Activated T-helper 9 cell treated with anti-CD3 and anti-CD28 coated beads, Interleukin-2, amount 50 U/mL, for 16 hours (primary cell): ENCODE measurements around the gene NUDT21.

Source experiments
- DNase-seq: peaks from one replicate; pipeline ENCODE4 v3.0.0-alpha.2; 2020; ENCODE audit warnings: low read depth

Gene NUDT21

DNA sequence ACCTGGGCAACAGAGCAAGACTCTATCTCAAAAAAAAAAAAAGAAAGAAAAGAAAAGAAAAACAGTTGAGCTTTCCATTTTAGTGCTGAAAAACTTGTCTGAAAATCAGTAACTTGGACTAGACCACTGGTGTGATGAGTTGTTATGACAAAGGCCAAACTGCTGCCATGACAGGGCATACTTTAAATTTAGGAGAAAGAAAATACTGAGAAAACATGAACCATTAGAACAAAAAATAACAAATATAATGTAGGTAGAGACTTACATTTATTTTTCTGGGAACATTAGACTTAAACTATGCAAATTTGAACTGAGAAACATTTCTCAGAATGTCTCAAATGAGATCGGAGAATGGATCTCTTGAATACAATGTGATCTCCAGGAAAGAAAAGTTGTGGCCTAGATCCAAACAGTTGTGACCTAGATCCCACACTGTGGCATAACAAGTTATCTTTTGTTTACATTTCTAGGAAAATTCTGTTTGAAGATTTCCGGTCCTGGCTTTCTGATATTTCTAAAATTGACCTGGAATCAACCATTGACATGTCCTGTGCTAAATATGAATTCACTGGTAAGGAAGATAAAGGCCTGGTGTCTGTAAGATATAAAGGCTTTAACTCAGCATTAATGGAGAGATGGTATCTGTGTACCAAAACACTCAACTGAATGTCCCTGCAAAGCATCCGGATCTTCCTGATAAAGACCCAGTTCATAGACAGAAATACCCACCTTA, 11.1 kb upstream of the NUDT21 start:
- DNase-seq: no peak

DNA sequence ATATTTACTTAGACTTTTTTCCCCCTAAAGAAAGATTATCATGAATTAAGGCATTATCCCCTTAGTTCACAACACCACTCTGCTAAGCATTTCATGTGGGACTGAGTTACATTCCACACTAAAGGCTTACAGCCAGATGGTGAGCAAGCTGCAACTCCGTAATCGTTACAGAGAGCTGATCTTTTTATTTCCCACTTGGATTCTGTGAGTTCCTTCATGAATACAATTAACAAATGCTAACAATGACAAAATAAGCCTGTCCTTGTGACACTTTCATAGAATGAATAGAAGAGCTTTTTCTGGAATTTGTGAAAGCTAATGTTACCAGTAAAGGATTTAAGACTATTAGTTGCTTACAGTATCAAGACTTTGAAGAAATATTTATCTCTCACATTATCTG, 9.0 kb upstream of the NUDT21 start:
- DNase-seq: no peak

DNA sequence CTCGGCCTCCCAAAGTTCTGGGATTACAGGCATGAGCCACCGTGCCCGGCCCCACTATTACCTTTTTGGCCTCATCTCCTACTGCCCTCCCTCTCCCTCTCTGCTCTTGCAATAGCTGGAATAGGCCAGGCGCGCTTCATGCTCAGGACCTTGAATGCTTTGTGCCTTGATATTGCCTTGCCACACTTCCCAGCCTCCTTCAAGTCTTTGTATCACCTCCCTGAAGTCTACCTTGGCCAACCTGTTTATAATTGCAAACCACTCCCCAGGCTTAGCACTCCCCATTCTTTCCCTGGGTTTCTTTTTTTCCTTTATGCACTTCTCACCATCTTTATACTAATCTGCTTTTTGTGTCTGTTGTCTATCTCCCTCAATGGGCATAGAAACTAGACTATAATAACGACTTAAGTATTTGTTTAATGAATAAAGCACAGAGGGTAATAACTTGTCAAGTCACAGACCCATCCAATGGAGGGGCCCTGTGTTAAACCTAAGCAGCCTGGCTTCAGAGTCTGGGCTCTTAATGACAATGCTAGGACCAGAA, 6.9 kb upstream of the NUDT21 start:
- no peak for DNase-seq

DNA sequence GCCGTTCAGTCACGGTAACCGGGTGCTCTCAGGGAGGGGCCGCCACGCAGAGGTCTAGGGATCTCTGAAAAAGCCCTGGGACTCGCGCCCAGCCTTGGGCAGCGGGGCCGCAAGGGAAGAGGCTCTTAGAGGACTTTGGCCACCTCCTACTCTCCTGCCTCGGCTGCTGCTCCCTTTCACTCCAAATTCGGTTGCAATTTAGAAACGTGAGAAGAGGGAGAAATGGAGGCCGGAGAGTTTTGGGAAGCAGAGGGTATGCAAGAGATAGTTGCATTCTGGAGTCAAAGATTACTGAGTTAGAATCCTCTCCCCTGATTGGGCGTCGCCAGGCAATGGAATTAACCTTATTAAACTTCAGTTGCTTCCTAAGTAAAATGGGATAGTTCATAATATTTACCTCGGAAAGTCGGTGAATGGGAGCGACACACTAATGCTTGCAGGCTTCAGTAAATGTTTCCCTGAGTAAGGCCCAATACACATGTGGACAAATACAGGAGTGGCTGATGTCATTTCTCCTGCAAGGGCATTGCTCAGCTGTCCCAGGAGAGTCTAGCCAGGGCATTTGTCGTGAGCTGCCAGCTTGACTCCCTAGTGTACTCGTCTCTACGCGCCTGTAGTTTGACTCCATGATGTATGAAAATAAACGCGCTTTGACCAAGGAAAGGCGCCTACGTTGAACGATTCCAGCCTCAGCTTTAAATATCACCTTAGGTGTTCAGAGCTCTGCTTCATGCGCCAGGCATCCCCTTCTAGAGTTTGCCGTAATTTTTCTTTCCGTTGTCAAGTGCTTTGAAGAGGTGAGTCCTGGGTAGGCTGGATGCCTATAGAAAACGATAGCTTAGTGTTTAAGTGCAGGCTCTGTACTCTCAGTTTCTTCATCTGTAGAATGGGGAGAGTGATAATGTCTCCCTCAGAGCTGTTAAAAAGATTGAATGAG, 889 bp upstream of the NUDT21 start:
- no peak for DNase-seq

DNA sequence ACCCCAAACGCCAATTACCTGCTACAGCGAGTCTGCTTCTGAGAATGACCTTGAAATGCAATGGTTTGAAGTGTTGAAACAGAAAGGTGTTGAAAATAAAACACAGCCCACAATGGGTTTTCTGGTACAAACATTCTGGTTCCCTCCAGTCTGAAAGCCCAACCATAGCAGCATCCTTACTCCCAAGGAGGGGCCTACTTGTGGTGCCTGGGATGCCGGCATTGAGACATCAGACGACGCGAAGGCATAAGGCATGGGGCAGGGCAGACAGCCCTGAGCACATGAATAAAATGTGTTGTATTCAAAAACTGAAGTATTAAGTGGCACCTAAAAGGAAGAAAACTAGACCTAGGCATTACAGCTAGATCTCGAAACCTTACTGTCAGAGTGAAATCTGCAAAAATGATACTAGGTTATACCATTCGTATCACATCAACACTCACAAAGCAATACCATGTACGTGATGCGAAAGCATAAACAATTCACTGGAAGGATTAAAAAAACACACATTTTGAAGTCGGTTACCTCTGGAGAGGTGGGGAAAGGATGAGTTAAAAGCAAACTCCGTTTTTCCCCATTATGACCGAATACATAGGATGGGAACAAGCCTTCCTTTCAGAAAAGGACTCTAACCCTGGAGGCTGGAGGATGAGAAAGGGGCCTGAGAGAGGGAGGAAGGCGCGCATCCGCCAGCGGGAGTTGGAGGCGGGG, 702 bp downstream of the NUDT21 start:
- no peak for DNase-seq

DNA sequence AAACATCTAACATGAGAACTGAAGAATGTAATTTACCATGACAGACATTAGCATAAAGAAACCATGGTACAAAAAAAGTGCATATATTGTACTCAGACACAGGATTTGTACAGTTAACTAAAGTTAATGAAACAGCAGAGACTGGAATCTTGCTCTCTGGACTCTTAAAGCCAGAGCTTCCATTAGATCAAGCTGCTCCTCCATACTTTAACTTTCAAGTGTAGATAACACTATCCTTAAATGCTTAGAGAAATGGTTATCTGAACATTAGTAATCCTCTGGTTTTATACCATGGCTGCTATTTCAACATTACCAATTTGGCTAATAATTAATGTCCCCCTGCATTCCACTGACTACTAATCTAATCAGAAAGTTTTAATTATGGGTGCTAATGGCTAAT, 3.1 kb downstream of the NUDT21 start:
- DNase-seq: no peak

DNA sequence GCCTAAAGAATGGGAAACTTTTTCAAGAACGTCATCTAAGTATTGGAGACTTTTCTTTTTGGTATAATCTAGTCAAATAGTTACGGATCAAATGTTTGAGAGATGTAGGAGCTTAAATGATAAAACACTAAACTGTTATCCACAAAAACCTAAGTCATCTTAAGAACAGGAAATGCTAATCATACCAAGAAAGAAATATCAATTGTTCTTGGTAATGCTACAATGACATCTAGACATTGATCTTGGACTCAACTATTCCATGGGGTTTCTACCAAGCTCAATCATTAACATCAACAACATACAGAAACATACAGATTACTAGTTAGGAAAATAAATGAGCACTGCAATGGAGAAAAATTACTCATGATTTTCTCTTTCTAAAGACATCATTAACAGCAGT, 3.8 kb downstream of the NUDT21 start:
- no peak for DNase-seq

DNA sequence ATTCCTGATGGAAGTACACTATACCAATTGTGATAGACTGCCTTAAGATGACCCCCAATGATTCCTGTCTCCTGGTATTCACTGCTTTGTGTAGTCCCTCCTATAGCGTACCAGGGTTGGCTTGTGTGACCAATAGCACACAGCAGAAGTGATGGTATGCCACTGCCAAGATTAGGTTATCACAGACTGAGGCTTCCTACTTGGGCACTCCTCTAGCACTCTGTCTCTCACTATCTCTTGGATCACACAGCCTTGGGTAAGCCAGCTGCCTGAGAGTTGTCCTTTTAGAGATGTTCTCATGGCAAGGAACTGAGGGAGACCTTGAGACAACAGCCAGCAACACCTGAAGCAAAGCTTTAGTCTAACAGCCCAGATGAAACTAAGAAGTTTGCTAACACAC, 13.1 kb downstream of the NUDT21 start:
- no peak for DNase-seq

DNA sequence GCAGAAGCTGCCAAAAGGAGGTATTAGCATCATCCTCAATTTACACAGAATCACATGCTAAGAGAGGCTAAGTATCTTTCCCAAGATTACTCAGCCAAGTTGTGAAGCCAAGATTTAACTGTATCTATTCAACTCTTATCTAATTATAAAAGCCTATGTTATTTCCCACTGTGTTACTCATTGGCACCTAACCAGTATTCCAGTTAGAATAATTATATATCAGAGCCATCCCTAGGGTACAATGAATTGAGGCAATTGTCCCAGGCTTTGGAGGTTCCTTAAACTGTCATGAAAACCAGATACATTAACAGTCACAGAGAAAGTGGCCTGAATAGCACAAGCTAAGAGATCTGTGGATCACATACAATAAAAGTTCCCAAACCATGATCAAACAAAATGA, 14.9 kb downstream of the NUDT21 start:
- DNase-seq: no peak

DNA sequence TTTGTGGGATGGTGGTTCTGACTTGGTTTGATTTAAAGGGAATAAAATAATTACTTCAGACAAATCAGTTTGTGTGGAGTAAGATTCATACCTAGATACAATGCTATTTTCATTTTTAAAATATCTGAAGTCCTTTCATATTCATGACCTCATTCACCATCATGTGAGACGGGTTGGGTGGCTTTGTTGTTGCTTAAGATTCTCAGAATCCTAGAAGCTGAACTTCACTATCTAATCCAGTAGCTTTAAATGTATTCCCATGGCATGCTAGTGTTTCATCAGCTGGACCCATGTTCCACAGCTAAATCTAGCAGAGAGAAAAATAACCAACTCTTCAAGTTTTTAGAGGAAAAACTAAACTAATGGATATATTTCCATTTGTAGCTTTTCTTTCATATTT, 23.0 kb downstream of the NUDT21 start:
- no peak for DNase-seq

DNA sequence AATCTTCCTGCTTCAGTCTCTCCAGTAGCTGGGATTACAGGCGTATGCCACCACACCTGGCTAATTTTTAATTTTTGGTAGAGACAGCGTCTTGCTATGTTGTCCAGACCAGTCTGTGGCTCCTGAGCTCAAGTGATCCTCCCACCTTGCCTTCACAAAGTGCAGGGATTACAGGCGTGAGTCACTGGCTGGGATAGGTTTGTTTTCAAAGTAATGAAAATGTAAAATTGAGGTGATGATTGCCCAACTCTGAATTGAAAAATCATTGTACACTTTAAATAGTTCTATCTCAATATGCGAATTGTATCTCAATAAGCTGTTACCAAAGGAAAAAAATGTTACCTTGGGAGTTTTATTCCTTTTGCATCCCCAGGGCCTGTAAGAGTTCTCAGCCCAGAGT, 24.5 kb downstream of the NUDT21 start:
- no peak for DNase-seq

DNA sequence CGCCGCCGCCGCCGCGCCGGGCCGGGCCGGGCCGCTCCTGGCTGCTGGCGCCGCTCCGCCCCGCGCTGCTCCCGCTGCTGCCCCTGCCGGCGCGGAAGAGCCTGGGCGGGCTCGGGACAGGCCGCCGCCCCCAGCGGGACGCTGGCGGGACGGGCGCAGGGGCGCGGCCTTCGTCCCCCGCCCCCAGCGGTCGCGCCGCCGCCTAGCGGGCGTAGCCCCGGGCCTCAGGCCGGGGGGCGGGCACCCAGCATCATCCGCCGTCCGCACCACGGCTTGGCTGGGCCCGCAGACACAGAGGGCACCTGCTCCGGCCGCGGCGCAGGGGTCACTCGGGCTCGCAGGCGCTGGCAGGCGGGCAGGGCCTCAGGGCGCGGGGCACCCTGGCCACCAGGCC, 25.7 kb downstream of the NUDT21 start, which contains the start of gene AMFR:
Gene AMFR, minus strand, starts transcription at position 107 of the 394 bp plus-strand sequence. CDS start 218 bp downstream, outside the sequence.
- peak; percentile 66 for DNase-seq

DNA sequence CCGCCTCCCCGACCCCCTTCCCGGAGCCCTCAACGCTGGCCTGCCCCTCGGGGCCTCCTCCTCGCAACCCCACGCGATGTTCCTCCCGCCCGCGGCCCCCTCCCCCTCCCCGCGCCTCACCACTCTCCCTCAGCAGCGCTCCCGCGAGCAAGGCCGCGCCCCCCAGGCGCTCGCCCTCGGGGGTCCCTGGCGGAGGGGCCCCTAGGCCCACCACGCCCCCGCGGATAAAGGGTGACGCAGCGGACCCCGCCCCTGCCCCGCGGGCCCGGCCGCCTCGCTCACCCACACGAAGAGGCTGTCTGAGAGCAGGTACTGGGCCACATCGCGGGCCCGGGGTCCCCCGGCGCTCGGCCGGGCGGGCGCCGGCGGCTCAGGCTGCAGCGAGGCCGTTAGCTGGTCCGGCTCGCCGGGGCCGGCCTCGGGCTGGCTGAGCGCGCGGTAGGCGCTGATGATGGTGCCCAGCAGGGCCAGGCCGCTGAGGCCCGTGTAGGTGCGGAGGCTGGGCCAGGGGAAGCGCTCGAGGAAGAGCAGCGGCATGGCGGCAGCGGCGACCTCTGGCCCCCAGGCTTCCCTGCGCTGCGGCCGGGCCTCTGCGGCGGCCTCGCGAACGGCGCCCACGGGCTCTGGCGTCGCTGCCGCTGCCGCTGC, 26.2 kb downstream of the NUDT21 start:
- peak; percentile 29 for DNase-seq

DNA sequence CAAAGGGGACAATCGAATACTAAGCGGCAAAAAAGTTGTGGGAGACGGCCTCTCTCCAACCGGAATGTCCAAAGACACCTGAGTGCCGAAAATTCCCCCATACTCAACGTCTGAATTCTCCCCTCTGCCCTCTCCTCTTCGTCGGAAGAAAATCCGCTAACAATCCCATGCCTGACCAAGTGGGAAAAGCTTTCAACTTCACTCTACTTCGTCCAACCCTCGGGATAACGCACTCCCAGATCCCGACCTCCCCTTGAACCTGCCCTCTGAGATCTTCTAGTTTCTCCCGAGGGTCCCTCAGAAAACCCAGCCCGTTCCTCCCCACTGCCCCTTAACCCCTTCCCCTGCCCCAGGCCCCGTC, 26.7 kb downstream of the NUDT21 start:
- no peak for DNase-seq

DNA sequence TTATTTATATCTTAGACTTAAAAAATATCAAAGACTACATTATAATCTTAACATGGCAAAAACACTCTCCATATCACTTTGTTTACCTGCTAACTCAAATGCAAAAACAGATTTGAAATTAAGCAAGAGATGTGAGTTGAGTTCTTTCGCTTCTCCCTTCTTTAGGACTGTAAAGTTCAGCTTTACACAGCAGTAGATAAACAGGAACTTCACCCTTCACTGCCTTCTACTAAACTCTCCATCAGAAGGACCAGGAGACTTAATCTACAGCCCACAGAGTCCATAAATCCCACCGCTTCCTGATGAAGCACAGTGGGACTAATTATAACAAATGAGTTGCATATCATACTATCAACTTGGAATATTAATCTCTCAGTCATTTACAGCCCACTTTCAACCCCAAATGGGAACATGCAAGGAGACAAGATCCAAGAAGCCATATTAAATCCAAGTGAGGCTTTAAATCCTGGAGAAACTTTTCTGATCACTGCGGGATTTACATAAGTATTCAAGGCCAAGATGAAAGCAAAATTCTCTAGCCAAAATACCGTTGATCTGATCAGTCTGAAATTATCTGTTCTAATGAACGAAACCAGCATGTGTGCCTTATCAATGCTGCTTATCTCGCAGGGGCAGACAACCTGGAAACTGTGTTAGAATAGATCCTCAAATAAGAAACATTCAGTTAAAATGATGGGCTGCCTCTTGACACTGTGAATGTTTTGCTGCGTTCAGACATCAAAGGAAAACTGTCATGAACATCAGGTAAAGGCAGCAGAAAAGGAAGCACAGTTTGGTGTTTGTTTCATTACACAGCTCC, 27.3 kb downstream of the NUDT21 start:
- DNase-seq: no peak

DNA sequence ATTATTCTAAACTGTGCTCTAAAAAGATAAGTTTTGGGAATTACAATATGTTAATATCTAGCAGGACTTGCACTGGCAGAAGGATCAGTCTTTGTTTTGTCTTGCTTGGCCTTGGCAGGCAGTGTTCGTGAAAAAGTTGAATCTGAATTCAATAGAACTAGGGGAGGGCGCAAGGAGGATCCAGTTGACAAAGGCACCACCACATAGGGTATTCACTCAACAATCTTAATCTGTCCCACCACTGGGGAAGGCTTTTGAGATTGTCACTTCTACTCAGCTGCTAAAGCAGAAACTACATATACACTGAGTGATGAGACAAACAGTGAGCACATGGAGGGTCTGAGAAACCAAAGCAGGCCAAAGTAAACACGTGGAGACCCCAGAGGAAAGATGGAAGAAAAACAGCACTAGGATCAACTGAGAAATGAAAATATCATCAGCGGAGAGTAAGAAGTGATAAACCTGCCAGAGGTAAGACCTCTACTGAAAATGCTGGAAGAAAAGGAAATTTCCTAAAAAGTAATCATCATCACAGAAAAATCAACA, 28.2 kb downstream of the NUDT21 start:
- no peak for DNase-seq

DNA sequence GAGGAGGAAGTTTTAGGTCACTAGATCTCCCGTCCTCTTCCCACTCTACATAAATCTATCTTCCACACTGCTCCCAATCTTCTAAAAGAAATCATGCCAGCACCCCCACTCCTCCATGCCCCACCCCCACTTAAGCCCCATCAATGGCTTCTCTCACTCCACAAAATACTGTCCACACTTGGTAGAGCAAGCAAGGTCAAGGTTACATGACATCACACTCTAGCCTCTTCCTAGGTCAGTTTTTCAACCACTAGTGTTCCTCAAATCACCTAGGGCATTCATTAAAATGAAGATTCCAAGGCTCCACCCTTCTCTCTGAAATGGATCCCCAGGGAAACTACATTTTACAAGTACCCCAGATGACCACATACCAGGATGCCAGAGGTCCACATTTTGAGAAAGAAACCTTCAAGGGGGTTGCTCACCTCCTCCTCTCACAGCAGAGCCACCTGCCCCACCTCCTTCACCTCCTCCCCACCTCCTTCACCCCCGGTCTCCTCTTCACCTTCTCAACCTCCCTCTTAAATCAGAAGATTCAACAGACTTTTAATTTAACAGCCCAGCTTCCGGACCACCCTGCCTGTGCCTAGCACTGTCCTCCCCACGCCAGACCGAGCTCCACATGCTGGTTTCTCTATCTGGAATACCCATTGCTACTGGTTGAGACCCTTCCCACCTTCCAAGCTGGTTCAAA, 29.0 kb downstream of the NUDT21 start:
- DNase-seq: no peak

DNA sequence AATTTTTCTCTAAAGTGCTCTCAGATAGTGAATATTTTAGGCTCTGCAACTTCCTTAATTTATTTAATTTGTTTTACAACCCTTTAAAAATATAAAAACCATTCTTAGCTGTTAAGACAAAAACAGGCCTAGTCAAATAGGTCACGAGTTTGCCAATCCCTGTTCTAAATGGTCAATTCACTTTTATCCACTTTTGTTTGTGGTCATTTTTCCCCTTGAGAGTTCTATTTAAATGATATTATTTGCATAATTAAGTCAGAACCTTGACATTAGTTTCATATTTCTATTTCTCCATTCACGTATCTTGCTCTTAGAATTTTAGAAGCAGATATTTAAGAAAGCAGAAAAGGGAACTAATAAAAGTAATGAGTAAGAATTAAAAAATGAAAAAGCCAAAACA, 29.8 kb downstream of the NUDT21 start:
- no peak for DNase-seq

DNA sequence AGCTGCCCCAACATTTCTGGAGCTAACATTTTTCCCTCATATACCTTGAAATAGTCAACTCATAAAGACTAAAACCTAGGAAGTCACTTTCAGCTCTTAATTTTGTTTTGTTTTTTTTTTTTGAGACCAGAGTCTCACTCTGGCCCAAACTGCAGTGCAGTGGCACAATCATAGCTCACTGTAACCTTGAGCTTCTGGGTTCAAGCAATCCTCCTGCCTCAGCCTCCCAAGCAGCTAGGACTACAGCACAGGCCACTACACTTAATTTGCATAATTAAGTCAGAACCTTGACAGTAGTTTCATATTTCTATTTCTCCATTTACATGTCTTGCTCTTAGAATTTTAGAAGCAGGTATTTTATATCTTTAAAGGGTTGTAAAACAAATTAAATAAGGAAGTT, 30.5 kb downstream of the NUDT21 start:
- DNase-seq: no peak
